GM18526 (cell line): ENCODE data around the gene PAX3.

Experiments used
- POLR2A ChIP-seq: IDR thresholded peaks from 3 replicates; pipeline ENCODE4 v1.6.1; 2011; ENCODE audit not compliant: insufficient read length; ENCODE audit errors: extremely low read depth

Gene PAX3

DNA sequence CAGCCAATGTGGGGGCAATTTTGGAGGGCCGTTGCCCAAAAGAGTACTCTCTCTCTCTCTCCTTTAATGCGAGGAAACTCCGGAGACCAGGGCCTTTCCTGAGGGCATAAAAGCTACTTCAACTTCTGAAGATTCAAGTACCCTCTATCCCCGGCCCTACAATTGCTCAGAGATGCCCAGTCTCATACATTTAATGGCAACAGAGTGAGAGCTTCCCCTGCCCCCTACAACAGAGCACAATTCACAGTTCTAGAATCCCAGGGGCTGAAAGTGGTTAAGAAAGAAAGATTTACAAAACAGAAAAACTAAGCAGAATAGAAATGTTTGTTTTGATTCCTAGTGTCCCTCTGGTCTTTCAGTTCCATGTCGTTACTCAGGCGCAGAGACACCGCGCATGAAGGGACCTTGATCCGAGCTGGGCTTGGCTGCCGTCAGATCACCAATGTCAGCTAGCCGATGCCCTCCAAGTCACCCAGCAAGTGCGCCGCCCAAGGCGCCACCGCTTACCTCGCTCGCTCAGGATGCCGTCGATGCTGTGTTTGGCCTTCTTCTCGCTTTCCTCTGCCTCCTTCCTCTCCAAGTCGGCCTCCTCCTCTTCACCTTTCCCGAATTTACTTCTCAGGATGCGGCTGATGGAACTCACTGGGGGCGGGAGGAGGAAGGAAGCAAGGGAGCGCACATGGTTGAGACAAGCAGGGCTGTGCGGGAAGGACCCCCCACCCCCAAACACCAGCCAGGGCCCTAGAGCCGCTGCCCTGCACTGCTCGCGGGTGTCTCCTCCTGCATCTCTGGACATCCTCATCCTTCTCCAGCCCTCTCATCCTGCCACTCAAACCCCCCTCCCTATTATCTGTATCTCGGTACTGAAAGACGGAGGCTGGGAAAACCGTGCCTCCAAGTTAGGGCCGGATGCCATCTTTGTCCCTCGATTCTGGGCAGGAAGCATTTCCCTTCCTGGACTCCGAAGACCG is 4.9 kb downstream of the PAX3 start:
- TF ChIP-seq POLR2A = no peak

GRCh38 chr2:222292149-222293134 is 6.4 kb downstream of the PAX3 start:
- no peak for TF ChIP-seq POLR2A

GRCh38 chr2:222291485-222291841 is 7.3 kb downstream of the PAX3 start:
- no peak for TF ChIP-seq POLR2A

DNA sequence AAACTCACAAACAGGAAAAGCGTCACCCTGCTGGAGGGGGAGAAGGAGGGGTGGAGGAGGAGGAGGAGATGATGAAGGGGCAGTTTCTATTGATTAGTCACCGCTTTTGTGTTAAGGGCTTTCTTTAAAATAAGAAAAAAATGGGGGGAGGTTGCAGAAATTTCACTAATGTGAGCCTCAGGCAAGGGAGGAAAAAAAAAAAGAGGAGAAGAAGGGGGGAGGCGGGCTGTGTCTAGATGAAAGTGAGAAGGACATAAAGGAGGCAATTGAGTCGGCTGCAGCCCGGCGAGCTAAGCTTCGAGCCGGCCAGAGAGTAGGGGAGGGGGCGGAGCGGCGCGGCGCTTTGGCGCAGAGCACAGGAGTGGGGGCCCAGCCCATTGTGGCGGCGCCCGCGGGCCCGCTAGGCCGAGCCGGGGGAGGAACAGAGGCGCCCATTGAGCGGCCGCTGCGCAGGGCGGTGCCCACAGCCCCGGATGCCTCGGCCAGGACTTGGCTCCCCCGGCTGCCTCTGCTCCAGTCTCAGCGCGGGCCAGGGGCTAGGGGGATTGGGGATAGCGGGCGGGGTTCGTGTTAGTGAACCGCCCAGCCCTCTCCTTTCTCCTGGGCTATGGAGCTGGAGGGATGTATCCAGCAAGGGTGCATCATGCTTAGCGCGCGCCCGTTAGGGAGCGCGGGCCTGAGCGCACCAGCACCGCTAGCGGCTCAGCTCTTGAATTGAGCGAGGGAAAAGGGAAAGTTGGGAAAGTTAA is 7.9 kb downstream of the PAX3 start:
- no peak for TF ChIP-seq POLR2A

- no peak for TF ChIP-seq POLR2A
These were observed 8.4 kb downstream of the PAX3 start for GRCh38 chr2:222290401-222290735.

GRCh38 chr2:222289278-222290160 is 9.3 kb downstream of the PAX3 start:
- TF ChIP-seq POLR2A = no peak

GRCh38 chr2:222288590-222289277 is 10.1 kb downstream of the PAX3 start:
- no peak for TF ChIP-seq POLR2A

GRCh38 chr2:222287862-222288479 is 10.8 kb downstream of the PAX3 start:
- TF ChIP-seq POLR2A = no peak

DNA sequence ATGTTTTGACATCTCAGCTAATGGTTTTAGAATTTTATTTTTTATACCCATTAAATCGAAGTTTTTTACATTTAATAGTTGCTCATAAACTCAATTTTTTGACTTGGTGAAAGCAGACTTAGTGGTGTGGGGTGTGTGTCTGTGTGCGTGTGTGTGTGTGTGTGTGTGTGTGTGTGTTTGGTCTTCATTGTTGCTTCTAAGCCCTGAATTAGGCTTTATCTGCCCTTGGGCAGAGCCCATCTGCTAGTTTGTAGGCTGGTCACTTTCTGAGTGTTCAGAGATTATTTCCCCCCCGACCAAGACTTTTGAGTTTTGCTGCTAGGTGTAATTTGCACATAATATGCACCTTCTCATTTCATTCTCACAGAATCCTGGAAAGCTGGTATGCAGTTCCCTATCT is 14.3 kb downstream of the PAX3 start:
- no peak for TF ChIP-seq POLR2A

DNA sequence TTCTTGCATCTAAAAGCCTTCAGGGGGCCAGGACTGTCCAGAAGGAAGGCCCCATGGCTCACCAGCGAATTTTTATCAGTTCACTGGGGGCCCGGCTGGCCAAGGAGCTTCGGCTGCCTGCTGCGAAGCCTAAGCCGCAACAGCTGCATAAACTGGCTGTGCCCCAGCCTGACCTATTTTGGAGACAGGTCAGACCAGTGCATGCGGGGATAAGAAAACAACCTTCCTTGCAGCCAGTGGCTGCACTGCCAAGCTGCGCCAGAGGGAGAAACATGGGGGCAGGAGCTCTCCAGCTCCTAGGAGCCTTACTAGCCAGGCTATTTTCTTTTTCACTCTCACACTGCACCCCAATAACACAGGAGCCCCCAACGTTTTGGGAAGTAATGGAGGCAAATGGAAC is 15.2 kb downstream of the PAX3 start:
- no peak for TF ChIP-seq POLR2A

DNA sequence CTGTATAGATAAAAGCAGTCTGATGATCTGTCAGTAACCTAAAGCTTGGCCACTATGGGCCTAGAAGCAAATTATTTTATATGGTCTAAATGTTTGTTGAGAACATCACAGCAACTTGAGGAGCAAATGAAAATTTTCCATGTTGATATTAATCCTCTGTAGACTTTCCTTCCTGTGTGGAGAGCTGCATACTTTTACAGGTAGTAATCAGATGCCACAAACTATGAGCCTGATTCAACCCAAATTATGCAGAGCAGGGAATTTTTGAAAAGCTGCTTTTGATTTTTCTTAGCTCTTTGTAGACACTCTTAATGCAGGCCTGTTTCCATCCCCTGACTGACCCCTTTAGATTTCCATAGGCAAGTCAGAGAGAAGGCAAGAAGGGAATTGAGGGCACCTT is 17.3 kb downstream of the PAX3 start:
- no peak for TF ChIP-seq POLR2A

- TF ChIP-seq POLR2A = no peak
These were observed 18.0 kb downstream of the PAX3 start for GRCh38 chr2:222280795-222281194.

DNA sequence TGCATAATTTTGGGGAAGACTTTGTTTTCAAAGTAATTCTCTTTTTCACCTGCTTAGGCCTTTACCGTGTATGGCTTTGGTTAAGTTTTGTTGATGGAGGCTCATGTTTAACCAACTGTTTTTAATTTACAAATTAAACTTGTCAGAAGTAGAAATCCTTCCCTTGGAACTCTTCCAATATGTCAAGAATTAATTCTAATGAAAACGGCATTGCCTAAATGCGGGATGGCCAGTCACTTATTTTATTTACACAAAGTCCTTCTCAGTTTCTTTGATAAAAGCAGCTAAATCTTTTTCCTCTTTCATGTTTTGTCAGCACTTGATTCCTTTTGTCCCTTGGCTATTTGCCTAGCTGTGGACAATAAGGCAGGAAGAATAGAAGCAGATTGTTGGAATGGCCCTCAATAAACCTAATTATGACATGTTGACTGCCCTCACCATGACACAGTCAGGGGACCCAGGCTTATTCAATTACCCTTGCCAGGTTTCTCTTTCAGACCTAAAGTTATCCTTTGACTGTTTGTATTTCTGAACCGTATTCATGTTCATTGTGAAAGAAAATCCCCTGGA is 26.3 kb downstream of the PAX3 start:
- no peak for TF ChIP-seq POLR2A
